Stimulated activated CD8-positive, alpha-beta memory T cell treated with anti-CD3 and anti-CD28 coated beads, Interleukin-7, amount 100 ng/mL, for 48 hours (primary cell): ENCODE measurements around the gene FGF3.

Experiments used
- DNase-seq, 2 donors: peaks; one replicate each; pipeline ENCODE4 v3.0.0-alpha.2; 2020; ENCODE audit warnings: low read depth in 1 of 2; ENCODE audit errors: extremely low read depth in 1 of 2

Gene FGF3

GRCh38 chr11:69818603-69819441 is at the start of gene FGF3:
Gene FGF3 (minus strand): TSS chr11:69819416. CDS start chr11:69818933, 483 bp downstream.
- DNase-seq = no peak

- DNase-seq = no peak
Observed at GRCh38 chr11:69868871-69869270, 49.7 kb upstream of the FGF3 start.

DNA sequence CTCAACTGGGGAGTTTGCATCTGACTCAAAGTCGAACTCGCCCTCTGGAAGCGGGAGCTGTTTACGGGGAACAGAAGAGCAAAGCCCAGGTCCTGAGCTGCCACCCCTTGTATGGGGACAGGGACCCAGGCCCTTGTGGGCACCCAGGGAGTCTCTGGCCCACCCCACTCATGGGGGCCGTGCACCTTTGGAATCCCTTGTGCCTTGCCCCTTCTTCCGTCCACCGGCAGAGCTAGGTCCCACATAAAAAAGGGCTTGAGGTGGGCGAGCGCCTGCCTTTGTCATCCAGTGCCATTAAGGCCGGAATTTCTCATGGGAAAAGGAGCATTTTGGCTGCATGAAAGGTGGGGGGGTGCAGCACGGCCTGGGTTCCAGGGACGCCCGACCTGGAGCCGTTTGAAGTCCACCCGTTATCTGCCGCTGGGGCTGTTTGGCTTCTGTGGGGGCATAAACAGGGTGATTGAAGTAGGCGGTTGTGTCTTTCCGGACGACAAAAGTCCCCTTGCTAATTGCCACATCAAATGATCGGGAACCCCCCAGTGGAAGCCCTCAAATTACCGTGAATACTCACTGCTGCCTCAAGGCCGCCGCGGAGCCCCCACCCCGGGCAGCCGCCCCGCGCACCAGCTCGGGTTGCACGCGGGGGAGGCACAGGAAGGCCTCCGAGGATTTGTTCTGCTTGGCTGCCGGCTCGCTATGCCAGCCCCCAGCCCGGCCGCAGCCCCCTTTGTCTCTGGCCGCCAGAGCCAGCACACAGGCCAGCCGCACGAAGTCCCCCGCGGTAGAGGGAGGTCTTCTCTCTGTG is 49.0 kb upstream of the FGF3 start:
- no peak for DNase-seq

DNA sequence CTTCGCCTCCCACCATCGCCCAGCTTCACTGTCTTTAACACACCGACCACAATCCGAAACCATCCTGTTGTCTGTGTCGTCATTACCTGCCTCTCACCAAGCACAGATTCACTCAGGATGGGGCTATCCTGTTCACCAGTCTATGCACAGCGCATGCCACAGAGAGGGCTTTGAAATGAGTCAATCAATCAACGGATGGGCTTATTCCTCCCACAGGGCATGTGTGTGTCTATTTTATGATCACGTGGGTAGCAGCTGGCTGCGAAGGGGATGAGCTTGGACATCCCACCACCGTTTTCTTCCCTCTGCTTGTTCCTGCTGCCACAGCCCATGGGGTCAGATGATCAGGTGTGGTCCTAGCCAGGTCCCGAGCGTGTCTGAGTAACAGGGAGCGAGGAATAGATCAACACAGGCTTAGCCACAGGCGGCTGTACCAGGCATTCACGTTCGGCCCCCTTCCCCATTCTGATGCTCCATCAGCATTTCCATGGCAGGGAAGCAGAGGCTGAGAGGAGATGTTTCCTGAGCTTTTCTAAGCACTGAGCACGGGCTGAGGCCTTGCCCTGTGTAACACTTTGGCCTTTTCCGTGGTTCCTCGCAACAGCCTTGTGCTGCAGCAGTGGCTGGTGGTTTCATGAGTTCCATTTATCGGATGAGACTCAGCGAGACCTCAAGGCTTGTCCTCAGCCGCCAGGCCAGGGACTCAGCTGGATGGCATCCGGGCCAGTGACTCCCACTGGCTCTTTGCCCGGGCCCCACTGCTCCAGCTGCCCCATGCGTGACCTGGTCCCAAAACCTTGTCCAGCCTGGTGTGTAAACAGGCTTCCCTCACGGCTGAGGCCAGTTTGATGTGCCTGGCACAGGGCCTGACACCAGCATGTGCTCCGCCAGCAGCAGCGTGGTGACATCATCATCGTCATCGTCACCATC is 48.1 kb upstream of the FGF3 start:
- DNase-seq = no peak

GRCh38 chr11:69866648-69867047 is 47.4 kb upstream of the FGF3 start:
- DNase-seq = no peak

DNA sequence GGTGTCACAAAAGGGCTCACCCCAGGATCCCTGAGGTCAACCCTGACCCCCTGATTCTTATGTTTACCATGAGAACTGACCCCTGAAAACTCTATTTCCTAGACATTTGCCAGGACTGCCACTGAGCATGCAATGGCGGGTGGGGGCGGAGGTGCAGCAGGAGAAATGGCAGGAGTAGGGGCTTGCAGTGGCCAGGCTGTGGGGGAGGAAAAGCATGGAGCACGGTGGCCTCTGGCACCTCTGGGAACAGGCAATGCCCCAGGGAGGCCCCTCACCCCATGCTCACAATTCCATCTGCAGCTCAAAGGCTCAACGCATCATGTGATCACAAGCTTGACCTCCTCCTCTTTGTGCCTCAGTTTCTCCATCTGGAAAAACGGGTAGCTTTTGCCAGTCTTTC is 46.5 kb upstream of the FGF3 start:
- no peak for DNase-seq

GRCh38 chr11:69864686-69865661 is 45.8 kb upstream of the FGF3 start:
- DNase-seq = no peak

DNA sequence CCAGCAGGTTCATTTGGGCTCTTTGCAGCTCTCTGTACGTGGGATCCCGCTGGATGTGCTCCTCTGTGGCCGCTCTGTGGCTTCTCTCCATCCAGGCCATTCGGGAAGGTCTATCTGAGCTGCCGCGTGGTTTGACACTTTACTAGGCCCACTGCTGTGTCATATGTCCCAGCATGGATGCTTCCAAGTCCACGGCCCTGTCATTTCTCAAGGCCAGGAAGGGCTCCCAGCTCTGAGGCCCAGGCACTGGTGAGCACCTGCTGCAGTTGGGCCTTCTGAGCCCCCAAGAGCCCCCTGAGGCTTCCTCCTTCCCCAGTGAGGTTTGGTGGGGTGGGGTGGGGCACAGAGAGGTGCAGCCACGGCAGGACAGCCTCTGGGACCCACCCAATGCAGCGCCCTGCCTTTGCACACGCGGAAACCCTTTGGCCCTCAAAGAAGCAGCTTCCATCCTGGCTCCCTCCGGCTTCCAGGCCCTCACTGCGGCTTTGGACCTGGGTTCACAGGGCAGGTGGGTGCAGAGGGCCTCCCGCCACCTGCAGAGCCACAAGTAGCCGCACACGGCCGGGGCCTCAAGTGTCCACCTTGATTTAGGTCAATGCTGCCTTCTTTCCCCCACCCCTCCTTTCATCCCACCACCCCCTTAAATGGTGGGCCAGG is 44.5 kb upstream of the FGF3 start:
- DNase-seq = no peak

DNA sequence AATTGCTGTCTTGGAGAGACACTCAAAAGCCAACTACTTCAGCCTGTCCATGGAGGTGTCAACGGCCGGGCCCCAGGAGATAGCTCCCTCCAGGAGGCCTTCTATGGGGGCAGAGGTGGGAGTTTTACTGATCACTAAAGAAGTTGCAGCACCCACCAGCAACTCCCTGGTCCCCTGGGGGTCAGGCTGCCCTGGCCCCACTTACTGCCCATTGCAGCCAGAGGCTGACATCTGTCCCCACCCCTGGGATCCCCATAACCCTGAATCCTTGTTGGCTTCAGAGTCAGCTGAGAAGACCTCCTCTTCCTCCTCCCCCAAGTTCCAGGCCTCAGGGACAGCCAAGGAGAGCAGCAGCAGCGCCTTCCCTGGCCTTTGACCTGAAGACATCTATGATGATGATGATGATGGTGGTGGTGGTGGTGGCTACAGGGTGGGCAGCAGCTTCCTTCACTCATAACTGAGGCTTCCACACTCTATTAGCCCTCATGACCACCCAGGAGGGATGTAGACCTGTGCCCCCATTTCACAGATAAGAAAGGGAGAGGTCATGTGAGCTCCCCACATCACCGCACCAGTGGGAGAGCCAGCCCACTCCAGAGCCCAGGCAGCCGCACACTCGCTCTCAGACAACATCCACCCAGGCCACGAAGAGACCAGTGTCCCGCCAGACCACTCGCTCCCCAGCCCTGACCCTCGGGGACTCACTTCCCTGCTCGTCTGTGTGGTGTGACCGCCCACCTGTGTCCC is 43.8 kb upstream of the FGF3 start:
- DNase-seq = no peak

DNA sequence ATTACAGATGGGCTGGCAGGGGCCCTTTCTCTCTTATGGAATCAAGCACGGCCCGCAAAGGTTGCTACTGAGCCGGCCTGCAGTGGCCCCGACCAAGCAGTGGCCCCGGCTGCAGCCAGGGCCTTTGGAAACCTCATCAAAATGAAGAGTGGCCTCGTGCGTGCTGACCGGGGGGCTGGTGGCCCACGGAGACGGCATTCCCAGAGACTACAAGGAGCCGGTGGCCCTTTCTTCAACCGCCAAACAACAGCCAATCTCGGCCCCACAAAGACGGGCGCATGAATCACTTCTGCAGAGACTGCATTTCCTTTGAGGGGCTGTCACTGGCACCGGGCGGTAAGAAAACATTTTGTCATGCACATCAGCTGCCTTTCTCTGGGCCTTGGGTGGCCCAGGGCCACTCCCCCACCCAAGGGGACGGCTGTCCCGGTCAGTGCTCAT is 43.1 kb upstream of the FGF3 start:
- no peak for DNase-seq

GRCh38 chr11:69861901-69862300 is 42.7 kb upstream of the FGF3 start:
- no peak for DNase-seq

DNA sequence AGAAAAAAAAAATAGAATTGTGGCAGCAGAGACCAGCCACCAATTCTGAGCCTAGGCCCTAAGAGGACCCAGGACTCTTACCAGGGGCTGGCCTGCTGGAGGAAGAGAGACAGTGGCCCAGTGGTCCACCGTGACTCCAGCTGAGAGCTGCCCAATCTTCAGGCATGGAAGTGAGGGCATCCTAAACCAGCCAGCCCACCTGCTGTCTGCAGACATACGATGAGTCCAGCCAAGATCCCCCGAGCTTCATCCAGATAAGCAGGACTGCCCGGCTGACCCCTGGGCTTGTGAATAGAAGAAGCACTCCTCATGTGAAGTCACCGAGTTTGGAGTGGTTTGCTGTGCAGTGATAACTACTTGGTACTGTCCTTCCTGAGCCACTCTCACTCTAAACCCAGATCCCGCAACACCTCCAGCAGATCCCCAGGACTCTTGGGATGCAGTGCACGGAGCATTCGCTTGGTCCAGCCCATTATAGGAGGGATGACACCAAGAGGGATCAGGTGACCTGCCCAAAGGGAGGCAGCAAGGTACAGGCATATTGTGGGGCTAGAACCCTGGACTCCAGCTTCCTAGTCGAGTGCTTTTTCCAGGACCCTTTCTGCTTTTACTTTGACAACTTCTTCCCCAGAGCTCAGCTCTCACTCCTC is 41.7 kb upstream of the FGF3 start:
- DNase-seq = no peak

DNA sequence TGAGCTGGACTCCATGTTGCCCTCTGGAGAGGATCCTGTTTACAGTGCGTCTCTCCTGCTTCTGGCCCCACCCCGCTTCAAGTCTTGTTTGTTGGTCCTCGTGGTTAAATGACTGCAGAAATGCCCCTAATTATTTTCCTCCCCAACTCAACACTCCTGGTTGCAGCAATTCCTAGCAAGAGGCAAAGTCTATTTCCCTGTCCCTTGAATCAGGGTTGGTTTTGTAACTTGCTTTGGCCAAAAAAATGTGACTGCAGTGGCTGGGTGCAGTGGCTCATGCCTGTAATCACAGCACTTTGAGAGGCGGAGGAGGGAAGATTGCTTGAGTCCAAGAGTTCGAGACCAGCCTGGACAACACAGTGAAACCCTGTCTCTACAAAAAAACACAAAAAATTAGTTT is 41.0 kb upstream of the FGF3 start:
- DNase-seq = no peak

GRCh38 chr11:69859275-69859934 is 40.2 kb upstream of the FGF3 start:
- no peak for DNase-seq

- no peak for DNase-seq
Observed at GRCh38 chr11:69855421-69855820, 36.2 kb upstream of the FGF3 start.

GRCh38 chr11:69854713-69855112 is 35.5 kb upstream of the FGF3 start:
- no peak for DNase-seq

GRCh38 chr11:69852056-69852455 is 32.8 kb upstream of the FGF3 start:
- DNase-seq = no peak

DNA sequence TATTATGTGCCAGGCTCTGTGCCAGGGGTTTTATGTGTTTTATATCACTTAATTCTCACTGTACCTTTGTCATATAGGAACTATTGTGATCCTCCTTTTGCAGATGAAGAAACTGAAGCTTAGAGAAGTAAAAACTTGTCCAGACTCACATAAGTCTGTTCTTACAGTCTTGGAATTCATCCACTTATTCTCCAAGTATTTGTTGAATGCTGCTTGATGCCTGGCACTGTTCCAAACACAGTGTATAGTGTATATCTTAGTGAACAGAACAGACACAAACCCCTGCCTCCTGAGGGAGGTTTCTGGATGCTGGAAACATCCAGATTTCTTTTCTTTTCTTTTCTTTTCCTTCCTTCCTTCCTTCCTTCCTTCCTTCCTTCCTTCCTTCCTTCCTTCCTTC is 29.0 kb upstream of the FGF3 start:
- no peak for DNase-seq
